Measurements from ENCODE around the gene BACH2.
"Not testable (repeated sequence)": the region's sequence is repeated elsewhere in the genome, so short reads cannot be mapped to it uniquely, and the experiment has no call there.

BACH2 gene

GRCh38 chr6:90124874-90125510 is 171.7 kb downstream of the BACH2 start:
- no peak for DNase-seq (ENCODE audit: low spot score)

GRCh38 chr6:90123831-90124230 is 172.8 kb downstream of the BACH2 start:
- no peak for DNase-seq (ENCODE audit: low spot score)

- no peak for DNase-seq (ENCODE audit: low spot score)
These were observed 174.7 kb downstream of the BACH2 start for GRCh38 chr6:90121982-90122381.

- DNase-seq (ENCODE audit: low spot score) = no peak
These were observed 176.3 kb downstream of the BACH2 start for GRCh38 chr6:90120327-90120726.

GRCh38 chr6:90119618-90120017 is 177.0 kb downstream of the BACH2 start:
- no peak for DNase-seq (ENCODE audit: low spot score)

- DNase-seq (ENCODE audit: low spot score) = no peak
These were observed 178.1 kb downstream of the BACH2 start for GRCh38 chr6:90118581-90118980.

GRCh38 chr6:90118069-90118468 is 178.6 kb downstream of the BACH2 start:
- no peak for DNase-seq (ENCODE audit: low spot score)

- not testable (repeated sequence) for DNase-seq (ENCODE audit: low spot score)
These were observed 180.5 kb downstream of the BACH2 start for GRCh38 chr6:90116126-90116525.

GRCh38 chr6:90113389-90113788 is 183.3 kb downstream of the BACH2 start:
- no peak for DNase-seq (ENCODE audit: low spot score)

- DNase-seq (ENCODE audit: low spot score) = no peak
These were observed 185.3 kb downstream of the BACH2 start for GRCh38 chr6:90111387-90111786.

- DNase-seq (ENCODE audit: low spot score) = peak; percentile 62
These were observed 185.7 kb downstream of the BACH2 start for GRCh38 chr6:90110971-90111370.

GRCh38 chr6:90109141-90109540 is 187.5 kb downstream of the BACH2 start:
- DNase-seq (ENCODE audit: low spot score) = peak; percentile 39

GRCh38 chr6:90107771-90108282 is 188.8 kb downstream of the BACH2 start:
- DNase-seq (ENCODE audit: low spot score) = peak; percentile 79

GRCh38 chr6:90107371-90107770 is 189.3 kb downstream of the BACH2 start:
- DNase-seq (ENCODE audit: low spot score) = no peak

GRCh38 chr6:90106449-90106848 is 190.2 kb downstream of the BACH2 start:
- DNase-seq (ENCODE audit: low spot score) = peak; percentile 44

GRCh38 chr6:90105506-90106170 is 191.0 kb downstream of the BACH2 start:
- no peak for DNase-seq (ENCODE audit: low spot score)

- peak; percentile 82 for DNase-seq (ENCODE audit: low spot score)
These were observed 193.4 kb downstream of the BACH2 start for GRCh38 chr6:90103056-90103800.

- no peak for DNase-seq (ENCODE audit: low spot score)
These were observed 195.2 kb downstream of the BACH2 start for GRCh38 chr6:90101403-90101802.

GRCh38 chr6:90100059-90100665 is 196.5 kb downstream of the BACH2 start:
- no peak for DNase-seq (ENCODE audit: low spot score)

GRCh38 chr6:90098627-90099026 is 198.0 kb downstream of the BACH2 start:
- no peak for DNase-seq (ENCODE audit: low spot score)

- DNase-seq (ENCODE audit: low spot score) = no peak
These were observed 198.6 kb downstream of the BACH2 start for GRCh38 chr6:90098001-90098531.

- no peak for DNase-seq (ENCODE audit: low spot score)
These were observed 199.3 kb downstream of the BACH2 start for GRCh38 chr6:90097356-90097755.

Data from activated CD4-positive, alpha-beta T cell treated with anti-CD3 and anti-CD28 coated beads, Interleukin-2, Interleukin-4, amounts not matched to agents 100 ng/mL and 50 ng/mL, durations not matched to agents 16 hours and 8 hours (primary cell).